Neural cell (in vitro differentiated cells): ENCODE results near the gene DNAH8.

Experiments
- CTCF ChIP-seq: fragments of 450-650 bp; IDR thresholded peaks from 2 replicates; pipeline ENCODE4 v1.5.1; 2014; ENCODE audit warnings: antibody characterized with exemption, mild to moderate bottlenecking, moderate library complexity; ENCODE audit not compliant: poor library complexity, severe bottlenecking
- EP300 ChIP-seq: fragments of 450-650 bp; conservative IDR thresholded peaks from 2 replicates; pipeline ENCODE4 v1.6.1; 2014; ENCODE audit warnings: antibody characterized with exemption, mild to moderate bottlenecking, moderate library complexity; ENCODE audit not compliant: poor library complexity, severe bottlenecking
- REST ChIP-seq: IDR thresholded peaks from 2 replicates; pipeline ENCODE4 v1.6.1; 2012; ENCODE audit warnings: borderline replicate concordance

GRCh38 chr6:38985839-38986238 lies 270.7 kb downstream of the DNAH8 start:
- TF ChIP-seq CTCF: no peak
- TF ChIP-seq REST: no peak
- no peak for TF ChIP-seq EP300
